Astrocyte (in vitro differentiated cells and primary cell): ENCODE measurements around the gene NPB. TPM values are rescaled to one million over a fixed set of nuclear protein-coding genes. Genes with fewer than 3 reads are reported as not detected.

Experiments used
- DNase-seq: peaks from one replicate; pipeline ENCODE4 v3.0.0-alpha.2; 2010; ENCODE audit warnings: low read depth
- FAIRE-seq: peaks from 2 replicates; lab custom pipeline; 2011; peaks lifted over from hg19 to GRCh38; lab: Jason Lieb, UNC
- H2AFZ ChIP-seq: 2 replicates; pipeline ENCODE4 v1.6.0; 2012; ENCODE audit warnings: low read depth, low read length, inconsistent platforms
- H3K27ac ChIP-seq: 2 replicates; pipeline ENCODE4 v1.5.1; 2011; ENCODE audit warnings: low read depth, low read length, inconsistent platforms
- H3K27me3 ChIP-seq: 2 replicates; pipeline ENCODE4 v1.6.0; 2011; ENCODE audit warnings: low read length, inconsistent platforms; ENCODE audit not compliant: insufficient read depth
- H3K36me3 ChIP-seq: 2 replicates; pipeline ENCODE4 v1.5.1; 2011; ENCODE audit warnings: low read length, inconsistent platforms; ENCODE audit not compliant: insufficient read depth
- H3K4me1 ChIP-seq: 2 replicates; pipeline ENCODE4 v1.5.1; 2011; ENCODE audit warnings: low read length, inconsistent platforms; ENCODE audit not compliant: insufficient read depth
- H3K4me2 ChIP-seq: 2 replicates; pipeline ENCODE4 v1.6.0; 2012; ENCODE audit warnings: low read length, inconsistent platforms
- H3K4me3 ChIP-seq: 2 replicates; pipeline ENCODE4 v1.5.1; 2011; ENCODE audit warnings: low read depth, mild to moderate bottlenecking, low read length, inconsistent platforms; ENCODE audit not compliant: insufficient read depth
- H3K79me2 ChIP-seq: 2 replicates; pipeline ENCODE4 v1.6.0; 2012; ENCODE audit warnings: mild to moderate bottlenecking, low read length, inconsistent platforms; ENCODE audit not compliant: insufficient read depth
- H3K9ac ChIP-seq: 2 replicates; pipeline ENCODE4 v1.6.0; 2012; ENCODE audit warnings: mild to moderate bottlenecking, low read length, inconsistent platforms
- H3K9me3 ChIP-seq: 2 replicates; pipeline ENCODE4 v1.5.1; 2012; ENCODE audit warnings: low read depth, mild to moderate bottlenecking, low read length, inconsistent platforms; ENCODE audit not compliant: insufficient read depth
- H4K20me1 ChIP-seq: 2 replicates; pipeline ENCODE4 v1.6.0; 2012; ENCODE audit warnings: low read length, inconsistent platforms; ENCODE audit not compliant: insufficient read depth
- H3K27ac Mint-ChIP-seq: one replicate; pipeline ENCODE4 v1.8.0; 2021; ENCODE audit warnings: mild to moderate bottlenecking, mixed read lengths; ENCODE audit not compliant: unreplicated experiment
- H3K27me3 Mint-ChIP-seq: one replicate; pipeline ENCODE4 v1.8.0; 2021; ENCODE audit warnings: low read depth, mixed read lengths; ENCODE audit not compliant: unreplicated experiment
- H3K36me3 Mint-ChIP-seq: one replicate; pipeline ENCODE4 v1.8.0; 2021; ENCODE audit warnings: low read depth, mixed read lengths; ENCODE audit not compliant: unreplicated experiment
- H3K4me1 Mint-ChIP-seq: one replicate; pipeline ENCODE4 v1.8.0; 2021; ENCODE audit warnings: low read depth, mixed read lengths; ENCODE audit not compliant: unreplicated experiment
- H3K4me3 Mint-ChIP-seq: one replicate; pipeline ENCODE4 v1.8.0; 2021; ENCODE audit warnings: mild to moderate bottlenecking, moderate library complexity, mixed read lengths; ENCODE audit not compliant: unreplicated experiment
- H3K9me3 Mint-ChIP-seq: one replicate; pipeline ENCODE4 v1.8.0; 2021; ENCODE audit warnings: mild to moderate bottlenecking, mixed read lengths; ENCODE audit not compliant: unreplicated experiment
- CTCF ChIP-seq: IDR thresholded peaks from 2 replicates; pipeline ENCODE4 v1.5.1; 2011; ENCODE audit warnings: low read depth, mild to moderate bottlenecking, inconsistent platforms, low read length, moderate library complexity; ENCODE audit not compliant: insufficient read depth
- EZH2 ChIP-seq: IDR thresholded peaks from 2 replicates; pipeline ENCODE4 v1.6.1; 2012; ENCODE audit warnings: mild to moderate bottlenecking, low read length, inconsistent platforms; ENCODE audit not compliant: insufficient read depth
- total RNA-seq: library from RNA; stranded (reverse); gene quantifications from 2 replicates; pipeline ENCODE4 v1.2.1, GENCODE V29; 2021

NPB gene
- total RNA-seq, 1 donor from 2014 or later: 2.0 TPM

DNA sequence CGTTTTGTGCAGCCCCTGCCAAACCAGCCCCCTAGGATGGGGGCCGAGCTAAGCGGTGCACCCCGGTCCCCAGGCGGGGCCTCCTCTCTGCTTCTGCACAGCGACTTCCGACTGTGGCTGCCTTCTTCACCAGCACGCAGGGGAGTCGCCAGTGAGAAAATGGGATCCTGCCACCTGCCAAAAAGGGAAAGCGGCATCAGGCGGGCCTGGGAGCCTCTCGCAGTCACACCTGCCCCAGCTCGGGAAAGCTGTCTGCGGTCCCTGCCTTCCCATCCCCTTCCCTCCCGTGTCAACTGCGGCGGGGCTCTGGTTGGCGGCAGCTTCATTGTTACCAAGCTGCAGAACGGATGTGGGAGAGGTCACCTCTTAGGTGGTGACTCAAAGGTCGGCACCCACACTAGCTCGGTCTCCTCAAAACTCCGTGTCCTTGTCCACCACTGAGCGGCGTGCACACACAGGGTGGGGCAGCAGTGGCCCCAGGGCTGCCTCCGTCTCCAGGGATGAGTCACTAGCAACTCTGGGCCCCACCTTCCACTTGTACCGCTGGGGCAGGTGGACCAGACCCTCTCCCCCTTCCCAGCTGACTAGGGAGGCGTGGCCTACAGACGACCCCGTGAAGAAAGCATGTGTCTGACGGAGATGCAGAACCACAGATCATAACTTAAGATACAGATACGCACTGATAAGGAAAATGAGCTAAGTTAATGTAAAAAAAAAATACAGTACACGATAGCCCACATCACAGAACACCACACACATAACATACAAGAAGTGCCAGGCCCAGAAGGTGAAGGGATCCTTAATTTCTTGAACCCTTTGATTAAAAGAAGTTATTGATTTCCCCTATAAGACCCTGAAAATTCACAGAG lies 10.6 kb downstream of the NPB start:
- DNase-seq (no peak), FAIRE-seq (no peak)
- Histone ChIP-seq H3K79me2 (peaks cover 31% of the 10 kb centered on the region), H3K36me3 (peaks cover 6% of the 10 kb centered on the region), H3K4me3 (no peak overlapping the region), H3K4me1 (peaks cover 18% of the 10 kb centered on the region), H2AFZ (no peak overlapping the region), H3K9ac (no peak overlapping the region), H3K27me3 (no peaks in the 10 kb centered on the region), H3K27ac (no peak overlapping the region), H3K4me2 (no peak overlapping the region), H4K20me1 (peaks cover 70% of the 10 kb centered on the region), H3K9me3 (no peaks in the 10 kb centered on the region)
- Mint-ChIP-seq H3K27ac (peak overlapping the region; percentile 72), H3K4me3 (peak overlapping the region; percentile 70), H3K4me1 (peaks cover 9% of the 10 kb centered on the region), H3K9me3 (peaks cover 1% of the 10 kb centered on the region), H3K36me3 (peaks cover 12% of the 10 kb centered on the region), H3K27me3 (no peaks in the 10 kb centered on the region)
- TF ChIP-seq EZH2 (no peak), CTCF (no peak)

DNA sequence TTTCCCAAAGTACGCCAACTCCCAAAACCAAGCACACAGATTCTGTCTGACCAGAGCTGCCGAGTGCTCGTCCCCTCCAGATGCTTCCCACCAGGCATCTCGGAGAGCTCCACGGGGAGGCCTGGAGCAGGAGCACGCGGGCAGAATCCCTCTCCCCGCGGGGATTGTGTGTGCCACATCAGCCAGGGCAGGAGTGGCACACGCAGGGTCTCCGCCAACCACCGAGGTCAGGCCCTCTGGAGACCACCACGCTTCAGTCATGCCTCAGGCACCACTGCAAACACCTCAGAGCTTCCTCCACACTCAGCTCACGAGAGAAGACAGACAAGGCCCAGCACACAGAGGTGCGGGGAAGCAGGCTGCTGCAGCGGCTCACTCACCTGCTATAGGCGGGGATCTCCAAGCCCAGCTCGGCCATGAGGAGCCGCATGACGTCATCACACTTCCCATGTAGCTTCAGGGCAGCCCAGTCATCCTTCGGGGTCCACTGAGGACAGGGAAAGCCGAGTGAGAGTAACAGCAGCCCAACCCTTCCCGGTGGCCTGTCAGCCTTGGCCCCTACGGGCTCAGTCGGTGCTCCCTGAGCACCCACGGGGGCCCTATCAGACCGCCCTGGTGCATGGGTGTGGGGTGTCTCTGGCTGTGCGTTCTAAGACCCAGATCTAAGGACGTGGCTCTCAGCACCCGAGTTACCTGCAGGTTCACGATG lies 11.5 kb downstream of the NPB start:
- H3K9me3 ChIP-seq: no peaks in the 10 kb centered on the region
- H2AFZ ChIP-seq: no peak overlapping the region
- H3K9me3 Mint-ChIP-seq: peaks cover 1% of the 10 kb centered on the region
- H3K36me3 ChIP-seq: peaks cover 6% of the 10 kb centered on the region
- peaks cover 18% of the 10 kb centered on the region for H3K4me1 ChIP-seq
- FAIRE-seq (no peak), DNase-seq (no peak)
- no peak overlapping the region for H3K9ac ChIP-seq
- no peaks in the 10 kb centered on the region for H3K27me3 ChIP-seq
- H3K4me3 Mint-ChIP-seq: peak overlapping the region; percentile 70
- H3K79me2 ChIP-seq: peaks cover 37% of the 10 kb centered on the region
- H3K36me3 Mint-ChIP-seq: peaks cover 12% of the 10 kb centered on the region
- H4K20me1 ChIP-seq: peaks cover 74% of the 10 kb centered on the region
- no peak overlapping the region for H3K4me2 ChIP-seq
- H3K27me3 Mint-ChIP-seq: no peaks in the 10 kb centered on the region
- H3K27ac ChIP-seq: no peak overlapping the region
- H3K27ac Mint-ChIP-seq: peak overlapping the region; percentile 72
- H3K4me3 ChIP-seq: no peak overlapping the region
- no peak for TF ChIP-seq EZH2
- TF ChIP-seq CTCF: no peak
- peaks cover 9% of the 10 kb centered on the region for H3K4me1 Mint-ChIP-seq
